Suprapubic skin (tissue), 4 donors: ENCODE measurements around the gene IFITM1. TPM values are rescaled to one million over a fixed set of nuclear protein-coding genes. Genes with fewer than 3 reads are reported as not detected.
A peak's percentile ranks its signal among the peaks of the same experiment; 100 is the strongest.
"Not testable (repeated sequence)": the region's sequence is repeated elsewhere in the genome, so short reads cannot be mapped to it uniquely, and the experiment has no call there.

Source experiments
- DNase-seq, 2 donors: peaks; one replicate each; pipeline ENCODE4 v3.0.0-alpha.2; 2019; ENCODE audit warnings: low spot score in 2 of 2
- H3K27ac ChIP-seq: fragments of 200-600 bp; sonication (generic); one replicate; pipeline ENCODE4 v1.5.1; 2019
- H3K27me3 ChIP-seq: fragments of 200-600 bp; sonication (generic); one replicate; pipeline ENCODE4 v1.5.1; 2019
- H3K36me3 ChIP-seq: fragments of 200-600 bp; sonication (generic); one replicate; pipeline ENCODE4 v1.5.1; 2019
- H3K4me1 ChIP-seq: fragments of 200-600 bp; sonication (generic); one replicate; pipeline ENCODE4 v1.5.1; 2019
- H3K4me3 ChIP-seq: fragments of 200-600 bp; sonication (generic); one replicate; pipeline ENCODE4 v1.5.1; 2019; ENCODE audit warnings: mild to moderate bottlenecking
- H3K9me3 ChIP-seq: fragments of 200-600 bp; sonication (generic); one replicate; pipeline ENCODE4 v1.5.1; 2019
- EP300 ChIP-seq: sonication (generic); formaldehyde crosslinking; IDR thresholded peaks from one replicate; pipeline ENCODE4 v1.6.1; 2017; ENCODE audit warnings: antibody characterized with exemption
- POLR2A ChIP-seq, 2 donors: fragments of 450-650 bp; IDR thresholded peaks; one replicate each; pipeline ENCODE4 v1.6.1; 2017; ENCODE audit warnings: antibody characterized with exemption in 2 of 2, mild to moderate bottlenecking in 2 of 2, moderate library complexity in 2 of 2
- POLR2AphosphoS5 ChIP-seq, 3 donors: sonication (generic); formaldehyde crosslinking; IDR thresholded peaks; one replicate each; pipeline ENCODE4 v1.6.1; 2017; ENCODE audit warnings: antibody characterized with exemption in 3 of 3
- WGBS: methylation state at CpG from one replicate; pipeline ENCODE4 v1.1.5; 2018; 5-methylcytosine and 5-hydroxymethylcytosine counted together
- total RNA-seq, 4 donors: library from RNA; depleted of rRNA; stranded (reverse); fragments of >200 nt; gene quantifications; one replicate each; pipeline ENCODE4 v1.1.0, GENCODE V29; 2016
- TF ChIP-seq, protein P1 (sequence below), 2 donors: fragments of 200-600 bp in 1 of 2; fragments of 450-650 bp in 1 of 2; sonication (generic) in 1 of 2; IDR thresholded peaks; one replicate each; pipeline ENCODE4 v1.5.1; 2016 to 2019; ENCODE audit warnings: antibody characterized with exemption in 2 of 2, mild to moderate bottlenecking in 1 of 2, moderate library complexity in 1 of 2

Gene IFITM1
- total RNA-seq, 4 donors from 2014 or later, result 50.7 to 128 (median 67.6) TPM

DNA sequence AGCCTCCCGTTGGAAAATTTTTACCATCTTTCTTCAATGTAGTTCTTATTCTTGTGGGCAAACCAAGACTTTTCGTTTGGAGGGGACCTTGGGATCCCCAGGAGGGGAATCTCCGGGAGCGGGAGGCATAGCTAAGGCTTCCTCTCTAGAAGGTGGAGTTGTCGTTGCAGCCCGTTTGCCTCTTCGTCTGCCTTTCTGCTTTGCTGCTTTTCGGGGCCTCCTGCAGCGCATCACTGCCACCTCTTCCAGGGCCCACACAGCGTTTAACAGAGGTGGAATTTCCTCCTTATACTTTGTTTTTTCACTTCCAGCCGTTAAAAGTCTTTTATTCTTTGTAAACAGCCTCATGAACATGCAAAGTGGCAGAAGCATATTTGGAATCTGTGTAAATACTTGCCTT is 10.3 kb downstream of the IFITM1 start:
- Histone ChIP-seq H3K9me3 (no peaks in the 10 kb centered on the region), H3K36me3 (no peaks in the 10 kb centered on the region), H3K27me3 (no peaks in the 10 kb centered on the region), H3K4me1 (peaks cover 44% of the 10 kb centered on the region), H3K4me3 (no peak overlapping the region), H3K27ac (peak overlapping the region; percentile 69)
- TF ChIP-seq POLR2A (IDR thresholded peaks at IDR 0.05), result no peak
- no peak for TF ChIP-seq EP300
- no peak for TF ChIP-seq POLR2AphosphoS5 (IDR thresholded peaks at IDR 0.05)
- TF ChIP-seq, protein P1, sequence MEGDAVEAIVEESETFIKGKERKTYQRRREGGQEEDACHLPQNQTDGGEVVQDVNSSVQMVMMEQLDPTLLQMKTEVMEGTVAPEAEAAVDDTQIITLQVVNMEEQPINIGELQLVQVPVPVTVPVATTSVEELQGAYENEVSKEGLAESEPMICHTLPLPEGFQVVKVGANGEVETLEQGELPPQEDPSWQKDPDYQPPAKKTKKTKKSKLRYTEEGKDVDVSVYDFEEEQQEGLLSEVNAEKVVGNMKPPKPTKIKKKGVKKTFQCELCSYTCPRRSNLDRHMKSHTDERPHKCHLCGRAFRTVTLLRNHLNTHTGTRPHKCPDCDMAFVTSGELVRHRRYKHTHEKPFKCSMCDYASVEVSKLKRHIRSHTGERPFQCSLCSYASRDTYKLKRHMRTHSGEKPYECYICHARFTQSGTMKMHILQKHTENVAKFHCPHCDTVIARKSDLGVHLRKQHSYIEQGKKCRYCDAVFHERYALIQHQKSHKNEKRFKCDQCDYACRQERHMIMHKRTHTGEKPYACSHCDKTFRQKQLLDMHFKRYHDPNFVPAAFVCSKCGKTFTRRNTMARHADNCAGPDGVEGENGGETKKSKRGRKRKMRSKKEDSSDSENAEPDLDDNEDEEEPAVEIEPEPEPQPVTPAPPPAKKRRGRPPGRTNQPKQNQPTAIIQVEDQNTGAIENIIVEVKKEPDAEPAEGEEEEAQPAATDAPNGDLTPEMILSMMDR (IDR thresholded peaks at IDR 0.05), result no peak
- 67% methylated on average over 11 of the region's 11 CpGs for WGBS
- no peak for DNase-seq

GRCh38 chr11:324593-325517 is 11.0 kb downstream of the IFITM1 start:
- Histone ChIP-seq H3K4me1 (peaks cover 40% of the 10 kb centered on the region), H3K4me3 (peak overlapping the region; percentile 1), H3K27ac (peak overlapping the region; percentile 90)
- WGBS, result 61% methylated on average over 27 of the region's 34 CpGs
- not testable (repeated sequence) for H3K27me3 ChIP-seq, H3K36me3 ChIP-seq, DNase-seq, H3K9me3 ChIP-seq

GRCh38 chr11:325796-326591 is 12.2 kb downstream of the IFITM1 start:
- no peak for TF ChIP-seq EP300
- no peak for TF ChIP-seq POLR2AphosphoS5 (IDR thresholded peaks at IDR 0.05)
- TF ChIP-seq POLR2A (IDR thresholded peaks at IDR 0.05), result no peak
- TF ChIP-seq, protein P1 (IDR thresholded peaks at IDR 0.05), result no peak
- Histone ChIP-seq H3K27me3 (no peaks in the 10 kb centered on the region), H3K9me3 (no peaks in the 10 kb centered on the region), H3K27ac (peak overlapping the region; percentile 90), H3K36me3 (no peaks in the 10 kb centered on the region), H3K4me1 (peaks cover 38% of the 10 kb centered on the region), H3K4me3 (no peak overlapping the region)
- WGBS, result 89% methylated on average over 30 of the region's 30 CpGs
- no peak for DNase-seq

DNA sequence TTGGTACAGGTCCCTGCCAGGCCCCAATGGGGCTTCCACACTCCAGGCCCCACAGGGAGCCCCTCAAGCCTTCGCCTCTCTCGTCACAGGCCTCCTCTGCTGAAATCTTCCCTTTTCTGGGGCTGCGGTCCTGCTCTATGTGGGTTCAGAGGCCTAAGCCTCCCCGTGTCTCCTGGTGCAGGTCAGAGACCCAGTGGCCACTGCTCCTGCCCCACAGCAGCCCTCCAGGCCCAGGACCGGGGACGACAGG is 12.7 kb downstream of the IFITM1 start:
- no peaks in the 10 kb centered on the region for H3K27me3 ChIP-seq
- DNase-seq, result no peak
- no peaks in the 10 kb centered on the region for H3K9me3 ChIP-seq
- 88% methylated on average over 4 of the region's 6 CpGs for WGBS
- no peak for TF ChIP-seq POLR2AphosphoS5 (IDR thresholded peaks at IDR 0.05)
- peak in 1 of 2 donors; percentile 7 for TF ChIP-seq POLR2A (IDR thresholded peaks at IDR 0.05)
- H3K27ac ChIP-seq, result peak overlapping the region; percentile 90
- peaks cover 38% of the 10 kb centered on the region for H3K4me1 ChIP-seq
- no peak overlapping the region for H3K4me3 ChIP-seq
- H3K36me3 ChIP-seq, result no peaks in the 10 kb centered on the region

DNA sequence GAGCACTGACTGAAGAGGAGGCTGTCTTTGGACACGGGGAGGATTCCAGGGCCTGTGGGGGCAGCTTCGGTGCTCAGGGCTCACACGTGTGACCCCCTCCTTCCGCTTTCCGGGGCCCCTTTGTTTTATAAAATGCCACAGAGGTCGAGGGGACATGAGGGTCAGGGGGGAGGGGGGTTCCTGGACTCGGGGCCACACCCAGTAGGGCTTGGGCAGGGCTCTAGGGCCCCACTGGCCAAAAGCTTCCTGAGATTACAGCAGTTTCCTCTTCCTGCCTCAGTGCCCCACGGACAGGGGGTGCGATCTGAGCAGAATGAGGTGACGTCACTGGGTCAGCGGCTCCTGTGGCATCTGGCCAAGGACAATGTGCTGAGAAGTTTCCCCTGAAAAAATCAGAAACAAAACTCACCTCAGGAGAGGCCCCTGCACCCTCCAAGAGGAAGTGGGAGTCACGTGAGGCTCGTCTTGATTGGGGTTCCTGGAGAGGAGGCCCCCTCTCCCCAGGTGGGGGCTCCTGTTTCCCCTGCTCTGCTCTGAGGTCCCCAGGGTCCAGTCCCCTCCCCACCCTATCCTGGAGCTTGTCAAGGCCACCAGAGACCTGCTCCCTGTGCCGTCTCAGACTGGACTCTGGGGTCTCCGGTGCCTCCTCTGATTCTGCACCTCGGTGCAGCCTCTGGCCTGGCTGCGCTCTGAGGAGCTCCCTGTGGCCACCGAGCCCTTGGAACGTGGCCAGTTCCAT is 13.2 kb downstream of the IFITM1 start:
- peaks cover 38% of the 10 kb centered on the region for H3K4me1 ChIP-seq

More for the DNA sequence above, 13.2 kb downstream of the IFITM1 start:
- WGBS, result 54% methylated on average over 13 of the region's 19 CpGs
- Histone ChIP-seq H3K36me3 (no peaks in the 10 kb centered on the region), H3K27me3 (no peaks in the 10 kb centered on the region), H3K27ac (peak overlapping the region; percentile 90), H3K9me3 (no peaks in the 10 kb centered on the region), H3K4me3 (no peak overlapping the region)
- peak in 1 of 2 donors; percentile 92 for DNase-seq
- TF ChIP-seq POLR2A (IDR thresholded peaks at IDR 0.05) (peak in 1 of 2 donors; percentile 2), POLR2AphosphoS5 (IDR thresholded peaks at IDR 0.05) (no peak), EP300 (no peak)
- TF ChIP-seq, protein P1 (IDR thresholded peaks at IDR 0.05), result no peak
